Activated CD4-positive, alpha-beta T cell treated with anti-CD3 and anti-CD28 coated beads for 36 hours (primary cell): ENCODE measurements around the gene VPS54. TPM values are rescaled to one million over a fixed set of nuclear protein-coding genes. Genes with fewer than 3 reads are reported as not detected.

ENCODE experiments used
- ATAC-seq: fragments of 200-7000 bp; cut with Tn5 transposase; one replicate; pipeline ENCODE4 v1.10.0; 2021; ENCODE audit warnings: mild to moderate bottlenecking, moderate library complexity
- CTCF ChIA-PET: fragments of 350-600 bp; sonication (Branson Sonifier 250); formaldehyde crosslinking; loops from one replicate; lab custom pipeline; 2021; ENCODE audit warnings: antibody characterized with exemption; lab: Charles Lee
- POLR2A ChIA-PET: fragments of 350-600 bp; sonication (Branson Sonifier 250); formaldehyde crosslinking; loops from one replicate; lab custom pipeline; 2021; ENCODE audit warnings: antibody characterized with exemption, inconsistent platforms; lab: Charles Lee
- DNase-seq: peaks from one replicate; pipeline ENCODE4 v3.0.0-alpha.2; 2020
- H3K27ac Mint-ChIP-seq: one replicate; pipeline ENCODE4 v1.8.0; 2021; ENCODE audit warnings: mixed read lengths
- H3K27me3 Mint-ChIP-seq: one replicate; pipeline ENCODE4 v1.8.0; 2021; ENCODE audit warnings: mixed read lengths
- H3K36me3 Mint-ChIP-seq: one replicate; pipeline ENCODE4 v1.8.0; 2021; ENCODE audit warnings: low read depth, mixed read lengths
- H3K4me1 Mint-ChIP-seq: one replicate; pipeline ENCODE4 v1.8.0; 2021; ENCODE audit warnings: mixed read lengths
- H3K4me3 Mint-ChIP-seq: one replicate; pipeline ENCODE4 v1.8.0; 2021; ENCODE audit warnings: mild to moderate bottlenecking, moderate library complexity, mixed read lengths
- H3K9me3 Mint-ChIP-seq: one replicate; pipeline ENCODE4 v1.8.0; 2021; ENCODE audit warnings: low read depth, mixed read lengths
- intact Hi-C, 2 experiments: fragments of 100-400 bp; cut with DNase I in 1 of 2; cut with micrococcal nuclease in 1 of 2; formaldehyde crosslinking; loops; one replicate each; pipeline versions ENCODE4 v1.14.2 to v1.15.1; 2022 to 2024; cut with DNase I, micrococcal nuclease
- total RNA-seq, 2 experiments: library from RNA; stranded (reverse); gene quantifications; one replicate each; pipeline ENCODE4 v1.2.3, GENCODE V29; 2021

VPS54 gene
- total RNA-seq, 2 experiments from 2014 or later: 9.0 to 11.7 TPM

- DNase-seq: no peak
- Mint-ChIP-seq H3K4me1 (peaks cover 33% of the 10 kb centered on the region), H3K27me3 (no peaks in the 10 kb centered on the region), H3K36me3 (peaks cover 32% of the 10 kb centered on the region), H3K9me3 (no peaks in the 10 kb centered on the region), H3K27ac (no peak overlapping the region), H3K4me3 (no peak overlapping the region)
- CTCF ChIA-PET: no interaction called here
- intact Hi-C loops: no loop called here
- POLR2A ChIA-PET: no interaction called here
- ATAC-seq: no peak
These were observed 138.6 kb downstream of the VPS54 start for GRCh38 chr2:63880625-63881024.

GRCh38 chr2:63879876-63880433 lies 139.3 kb downstream of the VPS54 start:
- no peak overlapping the region for H3K4me3 Mint-ChIP-seq
- no peaks in the 10 kb centered on the region for H3K27me3 Mint-ChIP-seq
- no peak for ATAC-seq
- POLR2A ChIA-PET: no interaction called here
- H3K27ac Mint-ChIP-seq: no peak overlapping the region
- H3K9me3 Mint-ChIP-seq: no peaks in the 10 kb centered on the region
- intact Hi-C loops: no loop called here
- H3K36me3 Mint-ChIP-seq: peaks cover 32% of the 10 kb centered on the region
- CTCF ChIA-PET: interaction anchor here (0.6 kb wide), 1 partner anchor 60 kb away, joined by 3 read pairs; no protein-coding TSS in a partner anchor
- H3K4me1 Mint-ChIP-seq: peaks cover 39% of the 10 kb centered on the region
- DNase-seq: no peak

GRCh38 chr2:63878486-63878885 lies 140.7 kb downstream of the VPS54 start:
- Mint-ChIP-seq H3K36me3 (peaks cover 36% of the 10 kb centered on the region), H3K27ac (no peak overlapping the region), H3K9me3 (peaks cover 3% of the 10 kb centered on the region), H3K27me3 (no peaks in the 10 kb centered on the region), H3K4me3 (no peak overlapping the region), H3K4me1 (peaks cover 44% of the 10 kb centered on the region)
- DNase-seq (no peak), ATAC-seq (no peak)
- intact Hi-C loops: no loop called here
- ChIA-PET POLR2A (no interaction called here), CTCF (interaction anchor here (0.7 to 1.4 kb wide), 3 partner anchors 17 to 187 kb away, joined by 3 to 6 read pairs (median 4); no protein-coding TSS in a partner anchor)

- Mint-ChIP-seq H3K27me3 (no peaks in the 10 kb centered on the region), H3K9me3 (peaks cover 3% of the 10 kb centered on the region), H3K27ac (no peak overlapping the region), H3K4me3 (no peak overlapping the region), H3K4me1 (peaks cover 30% of the 10 kb centered on the region), H3K36me3 (peaks cover 42% of the 10 kb centered on the region)
- DNase-seq (no peak), ATAC-seq (no peak)
- ChIA-PET CTCF (interaction anchor here (0.8 to 1.7 kb wide), 3 partner anchors 10 to 15 kb away, joined by 3 to 7 read pairs (median 6); no protein-coding TSS in a partner anchor), POLR2A (no interaction called here)
- intact Hi-C loops: no loop called here
These were observed 142.9 kb downstream of the VPS54 start for GRCh38 chr2:63876311-63876710.

GRCh38 chr2:63875559-63876245 lies 143.5 kb downstream of the VPS54 start:
- Mint-ChIP-seq H3K36me3 (peaks cover 42% of the 10 kb centered on the region), H3K4me3 (no peak overlapping the region), H3K27me3 (no peaks in the 10 kb centered on the region), H3K4me1 (peaks cover 24% of the 10 kb centered on the region), H3K27ac (peak overlapping the region; percentile 51), H3K9me3 (peaks cover 3% of the 10 kb centered on the region)
- POLR2A ChIA-PET: no interaction called here
- intact Hi-C loops: no loop called here
- CTCF ChIA-PET: interaction anchor here (0.8 to 1.7 kb wide), 3 partner anchors 10 to 14 kb away, joined by 3 to 7 read pairs (median 6); no protein-coding TSS in a partner anchor
- DNase-seq: no peak
- peak; percentile 30 for ATAC-seq

- intact Hi-C loops: no loop called here
- Mint-ChIP-seq H3K36me3 (peaks cover 43% of the 10 kb centered on the region), H3K27ac (peak overlapping the region; percentile 51), H3K9me3 (peaks cover 3% of the 10 kb centered on the region), H3K4me1 (peaks cover 20% of the 10 kb centered on the region), H3K27me3 (no peaks in the 10 kb centered on the region), H3K4me3 (no peak overlapping the region)
- DNase-seq (no peak), ATAC-seq (no peak)
- ChIA-PET CTCF (no interaction called here), POLR2A (no interaction called here)
These were observed 144.1 kb downstream of the VPS54 start for GRCh38 chr2:63875131-63875527.

GRCh38 chr2:63874204-63875130 lies 144.8 kb downstream of the VPS54 start:
- H3K27ac Mint-ChIP-seq: no peak overlapping the region
- ChIA-PET CTCF (no interaction called here), POLR2A (no interaction called here)
- no peak overlapping the region for H3K4me3 Mint-ChIP-seq
- H3K9me3 Mint-ChIP-seq: peaks cover 3% of the 10 kb centered on the region
- intact Hi-C loops: no loop called here
- H3K4me1 Mint-ChIP-seq: peaks cover 20% of the 10 kb centered on the region
- no peak for ATAC-seq
- H3K36me3 Mint-ChIP-seq: peaks cover 44% of the 10 kb centered on the region
- H3K27me3 Mint-ChIP-seq: no peaks in the 10 kb centered on the region
- no peak for DNase-seq

- H3K27ac Mint-ChIP-seq: no peak overlapping the region
- ChIA-PET CTCF (interaction anchor here (0.9 to 1.9 kb wide), 2 partner anchors 10 to 15 kb away, joined by 3 to 5 read pairs; no protein-coding TSS in a partner anchor), POLR2A (interaction anchor here (0.7 kb wide), 1 partner anchor 17 kb away, joined by 4 read pairs; no protein-coding TSS in a partner anchor)
- H3K9me3 Mint-ChIP-seq: peaks cover 3% of the 10 kb centered on the region
- no peak for DNase-seq
- no peak overlapping the region for H3K4me3 Mint-ChIP-seq
- intact Hi-C loops: no loop called here
- no peaks in the 10 kb centered on the region for H3K27me3 Mint-ChIP-seq
- peaks cover 20% of the 10 kb centered on the region for H3K4me1 Mint-ChIP-seq
- no peak for ATAC-seq
- H3K36me3 Mint-ChIP-seq: peaks cover 45% of the 10 kb centered on the region
These were observed 146.5 kb downstream of the VPS54 start for GRCh38 chr2:63872571-63873328.

- DNase-seq: no peak
These were observed 147.4 kb downstream of the VPS54 start for GRCh38 chr2:63871864-63872263.

GRCh38 chr2:63870679-63871078 lies 148.5 kb downstream of the VPS54 start:
- Mint-ChIP-seq H3K9me3 (peaks cover 3% of the 10 kb centered on the region), H3K4me1 (peaks cover 24% of the 10 kb centered on the region), H3K4me3 (no peak overlapping the region), H3K27ac (no peak overlapping the region), H3K36me3 (peaks cover 36% of the 10 kb centered on the region), H3K27me3 (no peaks in the 10 kb centered on the region)
- DNase-seq (no peak), ATAC-seq (no peak)
- CTCF ChIA-PET: interaction anchor here (1.8 kb wide), 1 partner anchor 10 kb away, joined by 4 read pairs; no protein-coding TSS in a partner anchor
- intact Hi-C loops: no loop called here
- POLR2A ChIA-PET: no interaction called here

More at GRCh38 chr2:63871864-63872263, 147.4 kb downstream of the VPS54 start:
- Mint-ChIP-seq H3K27ac (no peak overlapping the region), H3K9me3 (peaks cover 3% of the 10 kb centered on the region), H3K4me1 (peaks cover 20% of the 10 kb centered on the region), H3K4me3 (no peak overlapping the region), H3K27me3 (no peaks in the 10 kb centered on the region), H3K36me3 (peaks cover 39% of the 10 kb centered on the region)
- CTCF ChIA-PET: interaction anchor here (1.9 kb wide), 1 partner anchor 11 kb away, joined by 5 read pairs; no protein-coding TSS in a partner anchor
- ATAC-seq: no peak
- intact Hi-C loops: no loop called here
- POLR2A ChIA-PET: no interaction called here
